Endothelial cell of umbilical vein (primary cell): ENCODE results near the gene NBR1.

Experiments used
- EZH2 ChIP-seq: IDR thresholded peaks from 2 replicates; pipeline ENCODE4 v1.6.1; 2012; ENCODE audit warnings: borderline replicate concordance, low read depth, mild to moderate bottlenecking, moderate library complexity, low read length, inconsistent platforms; ENCODE audit not compliant: severe bottlenecking
- TF ChIP-seq, protein P1 (sequence below), 2 donors: IDR thresholded peaks; 1 replicate in 1 of 2; 2 replicates in 1 of 2; pipeline ENCODE4 v1.5.1; 2011; ENCODE audit warnings: low read length in 2 of 2, mild to moderate bottlenecking in 2 of 2, moderate library complexity in 2 of 2, control low read depth in 1 of 2, inconsistent platforms in 1 of 2, low read depth in 1 of 2; ENCODE audit not compliant: insufficient read depth in 1 of 2; ENCODE audit errors: extremely low read depth in 1 of 2

DNA sequence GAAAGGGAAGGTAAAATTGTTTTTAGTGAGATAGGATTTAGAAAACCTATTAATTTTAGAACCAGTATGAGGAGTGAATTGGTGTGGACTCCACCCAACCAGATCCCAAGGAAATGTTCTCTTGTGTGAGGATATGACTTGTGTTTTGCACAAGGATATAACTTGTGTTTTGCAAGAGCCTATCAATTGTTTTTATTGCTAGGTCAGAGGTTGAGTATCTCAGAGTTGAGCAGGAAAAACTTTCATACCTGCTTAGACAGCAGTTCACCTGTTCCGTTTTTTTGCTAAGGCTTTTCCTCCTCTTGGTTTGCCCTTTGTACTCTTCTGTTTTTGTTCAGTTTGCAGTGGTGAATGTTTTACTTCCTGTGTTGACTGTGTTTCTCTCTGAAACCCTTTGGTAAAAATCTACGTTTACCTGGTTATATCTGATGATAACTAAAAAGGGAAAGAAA is 5.1 kb downstream of the NBR1 start:
- TF ChIP-seq, protein P1, sequence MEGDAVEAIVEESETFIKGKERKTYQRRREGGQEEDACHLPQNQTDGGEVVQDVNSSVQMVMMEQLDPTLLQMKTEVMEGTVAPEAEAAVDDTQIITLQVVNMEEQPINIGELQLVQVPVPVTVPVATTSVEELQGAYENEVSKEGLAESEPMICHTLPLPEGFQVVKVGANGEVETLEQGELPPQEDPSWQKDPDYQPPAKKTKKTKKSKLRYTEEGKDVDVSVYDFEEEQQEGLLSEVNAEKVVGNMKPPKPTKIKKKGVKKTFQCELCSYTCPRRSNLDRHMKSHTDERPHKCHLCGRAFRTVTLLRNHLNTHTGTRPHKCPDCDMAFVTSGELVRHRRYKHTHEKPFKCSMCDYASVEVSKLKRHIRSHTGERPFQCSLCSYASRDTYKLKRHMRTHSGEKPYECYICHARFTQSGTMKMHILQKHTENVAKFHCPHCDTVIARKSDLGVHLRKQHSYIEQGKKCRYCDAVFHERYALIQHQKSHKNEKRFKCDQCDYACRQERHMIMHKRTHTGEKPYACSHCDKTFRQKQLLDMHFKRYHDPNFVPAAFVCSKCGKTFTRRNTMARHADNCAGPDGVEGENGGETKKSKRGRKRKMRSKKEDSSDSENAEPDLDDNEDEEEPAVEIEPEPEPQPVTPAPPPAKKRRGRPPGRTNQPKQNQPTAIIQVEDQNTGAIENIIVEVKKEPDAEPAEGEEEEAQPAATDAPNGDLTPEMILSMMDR (IDR thresholded peaks at IDR 0.05; ENCODE audit: extremely low read depth in 1 of 2, insufficient read depth in 1 of 2, low read depth in 1 of 2, low read length in 2 of 2): no peak
- TF ChIP-seq EZH2: no peak
